K562 (cell line): ENCODE data around the gene RNF43. TPM values are rescaled to one million over a fixed set of nuclear protein-coding genes. Genes with fewer than 3 reads are reported as not detected.

ENCODE experiments used
- BRD9 ChIP-seq: fragments of 450-650 bp; IDR thresholded peaks from 2 replicates; pipeline ENCODE4 v1.6.1; 2018; ENCODE audit warnings: low read depth; ENCODE audit not compliant: partially characterized antibody
- CXXC5 ChIP-seq: fragments of 250-450 bp; sonication (Bioruptor Pico); IDR thresholded peaks from 2 replicates; pipeline ENCODE4 v1.8.0; 2022; ENCODE audit warnings: inconsistent platforms, mild to moderate bottlenecking, moderate library complexity
- EHMT2 ChIP-seq: fragments of 450-650 bp; IDR thresholded peaks from 2 replicates; pipeline ENCODE4 v1.6.1; 2018; ENCODE audit warnings: antibody characterized with exemption
- FOXA1 ChIP-seq: fragments of 450-650 bp; IDR thresholded peaks from 2 replicates; pipeline ENCODE4 v1.6.1; 2016; ENCODE audit warnings: mild to moderate bottlenecking, borderline replicate concordance
- FOXJ3 ChIP-seq: sonication (generic); formaldehyde crosslinking; IDR thresholded peaks from 2 replicates; pipeline ENCODE4 v1.4.0; 2020; ENCODE audit warnings: mild to moderate bottlenecking, missing genetic modification reagents
- HCFC1 ChIP-seq: IDR thresholded peaks from 2 replicates; pipeline ENCODE4 v1.6.1; 2012; ENCODE audit warnings: low read depth, low read length, improper control_type of control experiment
- HDAC1 ChIP-seq, 2 experiments: fragments of 450-650 bp; IDR thresholded peaks; 2 replicates each; pipeline ENCODE4 v1.6.1; 2016 to 2017; ENCODE audit warnings: inconsistent platforms in 1 of 2, mild to moderate bottlenecking in 1 of 2, moderate library complexity in 1 of 2
- LCOR ChIP-seq: sonication (generic); formaldehyde crosslinking; IDR thresholded peaks from 2 replicates; pipeline ENCODE4 v1.8.0; 2022; ENCODE audit warnings: mild to moderate bottlenecking, missing genetic modification reagents
- MCM5 ChIP-seq: fragments of 450-650 bp; IDR thresholded peaks from 2 replicates; pipeline ENCODE4 v1.6.1; 2016; ENCODE audit warnings: low read depth
- NBN ChIP-seq: fragments of 450-650 bp; IDR thresholded peaks from 2 replicates; pipeline ENCODE4 v1.6.1; 2016; ENCODE audit warnings: low read depth, mild to moderate bottlenecking
- PHTF2 ChIP-seq: fragments of 250-450 bp; sonication (Bioruptor Pico); IDR thresholded peaks from 2 replicates; pipeline ENCODE4 v1.5.0; 2021; ENCODE audit warnings: mild to moderate bottlenecking
- POLR2AphosphoS5 ChIP-seq: IDR thresholded peaks from 2 replicates; pipeline ENCODE4 v1.6.1; 2011; ENCODE audit warnings: mild to moderate bottlenecking, low read depth, low read length, moderate library complexity; ENCODE audit not compliant: control insufficient read depth, insufficient read depth
- POLR2H ChIP-seq: IDR thresholded peaks from 2 replicates; pipeline ENCODE4 v1.6.1; 2016; ENCODE audit warnings: missing genetic modification characterization, low read depth, mild to moderate bottlenecking, control low read depth, missing compliant biosample characterization, moderate library complexity
- PRDM10 ChIP-seq: fragments of 450-650 bp; IDR thresholded peaks from 2 replicates; pipeline ENCODE4 v1.6.1; 2018; ENCODE audit not compliant: partially characterized antibody
- RBM34 ChIP-seq: fragments of 200-400 bp; formaldehyde crosslinking; IDR thresholded peaks from 2 replicates; pipeline ENCODE4 v1.6.1; 2018; ENCODE audit warnings: low read length, borderline replicate concordance; ENCODE audit not compliant: insufficient read depth
- SIRT6 ChIP-seq: IDR thresholded peaks from one replicate; pipeline ENCODE4 v1.6.1; 2012; ENCODE audit warnings: low read depth, mild to moderate bottlenecking, control low read depth, inconsistent platforms, low read length, moderate library complexity
- SOX6 ChIP-seq: fragments of 450-650 bp; IDR thresholded peaks from 2 replicates; pipeline ENCODE4 v1.6.1; 2014; ENCODE audit warnings: mild to moderate bottlenecking
- STAT5B ChIP-seq: fragments of 250-450 bp; sonication (Bioruptor Pico); IDR thresholded peaks from 2 replicates; pipeline ENCODE4 v1.8.0; 2021; ENCODE audit warnings: mild to moderate bottlenecking, inconsistent platforms
- TCF3 ChIP-seq: sonication (generic); formaldehyde crosslinking; IDR thresholded peaks from 2 replicates; pipeline ENCODE4 v1.4.0; 2020; ENCODE audit warnings: mild to moderate bottlenecking, missing genetic modification reagents
- YY1 ChIP-seq, 3 experiments: IDR thresholded peaks; 2 replicates each; pipeline ENCODE4 v1.6.1; 2011; ENCODE audit warnings: low read length in 2 of 3, mild to moderate bottlenecking in 2 of 3, moderate library complexity in 2 of 3, borderline replicate concordance in 1 of 3, control low read depth in 1 of 3, low read depth in 1 of 3; ENCODE audit not compliant: insufficient read depth in 3 of 3, insufficient replicate concordance in 2 of 3, control insufficient read depth in 1 of 3, insufficient read length in 1 of 3; ENCODE audit errors: extremely low read depth in 1 of 3
- ZFP36 ChIP-seq: fragments of 150-350 bp; IDR thresholded peaks from 2 replicates; pipeline ENCODE4 v1.6.1; 2018; ENCODE audit warnings: low read length, low read depth; ENCODE audit not compliant: partially characterized antibody
- ZNF57 ChIP-seq: fragments of 450-650 bp; formaldehyde crosslinking; IDR thresholded peaks from 2 replicates; pipeline ENCODE4 v1.4.0; 2020; ENCODE audit warnings: mild to moderate bottlenecking, moderate library complexity
- ZNF75A ChIP-seq: fragments of 450-650 bp; formaldehyde crosslinking; IDR thresholded peaks from 2 replicates; pipeline ENCODE4 v1.4.0; 2020; ENCODE audit warnings: mild to moderate bottlenecking
- polyA plus RNA-seq, 8 experiments: library from polyadenylated mRNA; depleted of rRNA in 4 of 8; stranded (reverse) in 5 of 8; unstranded in 3 of 8; fragments of >200 nt; fragmentation: Nextera tagmentation in 2 of 8; fragmentation: Illumina TruSeq in 1 of 8; extraction: Ambion mirVana in 2 of 8; extraction: Trizol in 1 of 8; gene quantifications; 2 replicates each; pipeline versions ENCODE4 v1.2.1 to v1.2.3, GENCODE V29; 2011 to 2014; ENCODE audit warnings: inconsistent platforms in 1 of 8, missing spikeins in 1 of 8
- total RNA-seq, 7 experiments: library from RNA; depleted of rRNA in 6 of 7; stranded (reverse); fragments of >200 nt in 6 of 7; fragmentation: Illumina TruSeq in 2 of 7; extraction: Trizol in 2 of 7; gene quantifications; 2 replicates each; pipeline versions ENCODE4 v1.2.1 to v1.2.3, GENCODE V29; 2011 to 2021; ENCODE audit warnings: low replicate concordance in 1 of 7
- TF ChIP-seq, protein P1 (sequence below): fragments of 250-450 bp; sonication (Bioruptor Pico); IDR thresholded peaks from 2 replicates; pipeline ENCODE4 v1.8.0; 2021; ENCODE audit warnings: moderate library complexity, mild to moderate bottlenecking, inconsistent platforms
- TF ChIP-seq, protein P2 (sequence below): fragments of 450-650 bp; IDR thresholded peaks from 2 replicates; pipeline ENCODE4 v1.6.1; 2016; ENCODE audit warnings: missing biosample characterization, missing genetic modification characterization

RNF43 gene
- total and polyA plus RNA-seq, 9 of the 15 experiments (the other 6 are each of a cell fraction or from before 2014, with no cell fraction given) = 0.29 to 2.7 (median 1.4) TPM

- TF ChIP-seq PRDM10 = no peak
- TF ChIP-seq SOX6 = peak; percentile 54
- TF ChIP-seq HDAC1 (IDR thresholded peaks at IDR 0.05) = 0 out of 4 replicates have a peak, but pooled peaks of 1 of the 2 experiments have one; percentile 37
- no peak for TF ChIP-seq MCM5
- no peak for TF ChIP-seq HCFC1
- TF ChIP-seq POLR2H (tag) = no peak
- TF ChIP-seq RBM34 = no peak
- TF ChIP-seq TCF3 (CRISPR knock-in tag) = peak; percentile 26
- TF ChIP-seq, protein P1, sequence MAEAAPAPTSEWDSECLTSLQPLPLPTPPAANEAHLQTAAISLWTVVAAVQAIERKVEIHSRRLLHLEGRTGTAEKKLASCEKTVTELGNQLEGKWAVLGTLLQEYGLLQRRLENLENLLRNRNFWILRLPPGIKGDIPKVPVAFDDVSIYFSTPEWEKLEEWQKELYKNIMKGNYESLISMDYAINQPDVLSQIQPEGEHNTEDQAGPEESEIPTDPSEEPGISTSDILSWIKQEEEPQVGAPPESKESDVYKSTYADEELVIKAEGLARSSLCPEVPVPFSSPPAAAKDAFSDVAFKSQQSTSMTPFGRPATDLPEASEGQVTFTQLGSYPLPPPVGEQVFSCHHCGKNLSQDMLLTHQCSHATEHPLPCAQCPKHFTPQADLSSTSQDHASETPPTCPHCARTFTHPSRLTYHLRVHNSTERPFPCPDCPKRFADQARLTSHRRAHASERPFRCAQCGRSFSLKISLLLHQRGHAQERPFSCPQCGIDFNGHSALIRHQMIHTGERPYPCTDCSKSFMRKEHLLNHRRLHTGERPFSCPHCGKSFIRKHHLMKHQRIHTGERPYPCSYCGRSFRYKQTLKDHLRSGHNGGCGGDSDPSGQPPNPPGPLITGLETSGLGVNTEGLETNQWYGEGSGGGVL (CRISPR knock-in tag) = no peak
- TF ChIP-seq ZNF75A (CRISPR knock-in tag) = no peak
- TF ChIP-seq FOXJ3 (CRISPR knock-in tag) = no peak
- no peak for TF ChIP-seq ZFP36
- TF ChIP-seq CXXC5 (CRISPR knock-in tag) = no peak
- TF ChIP-seq YY1 (IDR thresholded peaks at IDR 0.05; ENCODE audit: borderline replicate concordance in 1 of 3, control insufficient read depth in 1 of 3, extremely low read depth in 1 of 3, insufficient read depth in 3 of 3, insufficient read length in 1 of 3, insufficient replicate concordance in 2 of 3, low read depth in 1 of 3, low read length in 2 of 3) = no peak
- peak; percentile 31; the same call in 1 of the 2 replicates for TF ChIP-seq POLR2AphosphoS5
- TF ChIP-seq FOXA1 = peak; percentile 74
- no peak for TF ChIP-seq EHMT2
- no peak for TF ChIP-seq ZNF57
- no peak for TF ChIP-seq PHTF2 (CRISPR knock-in tag)
- no peak for TF ChIP-seq BRD9
- TF ChIP-seq SIRT6 = no peak
- TF ChIP-seq LCOR = no peak
- no peak for TF ChIP-seq STAT5B
- TF ChIP-seq, protein P2, sequence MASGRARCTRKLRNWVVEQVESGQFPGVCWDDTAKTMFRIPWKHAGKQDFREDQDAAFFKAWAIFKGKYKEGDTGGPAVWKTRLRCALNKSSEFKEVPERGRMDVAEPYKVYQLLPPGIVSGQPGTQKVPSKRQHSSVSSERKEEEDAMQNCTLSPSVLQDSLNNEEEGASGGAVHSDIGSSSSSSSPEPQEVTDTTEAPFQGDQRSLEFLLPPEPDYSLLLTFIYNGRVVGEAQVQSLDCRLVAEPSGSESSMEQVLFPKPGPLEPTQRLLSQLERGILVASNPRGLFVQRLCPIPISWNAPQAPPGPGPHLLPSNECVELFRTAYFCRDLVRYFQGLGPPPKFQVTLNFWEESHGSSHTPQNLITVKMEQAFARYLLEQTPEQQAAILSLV (tag) = no peak
- no peak for TF ChIP-seq NBN
Observed at GRCh38 chr17:58387834-58388233, 29.5 kb downstream of the RNF43 start (continued).
